ENCODE results near the gene PITPNB.

The PITPNB gene

DNA sequence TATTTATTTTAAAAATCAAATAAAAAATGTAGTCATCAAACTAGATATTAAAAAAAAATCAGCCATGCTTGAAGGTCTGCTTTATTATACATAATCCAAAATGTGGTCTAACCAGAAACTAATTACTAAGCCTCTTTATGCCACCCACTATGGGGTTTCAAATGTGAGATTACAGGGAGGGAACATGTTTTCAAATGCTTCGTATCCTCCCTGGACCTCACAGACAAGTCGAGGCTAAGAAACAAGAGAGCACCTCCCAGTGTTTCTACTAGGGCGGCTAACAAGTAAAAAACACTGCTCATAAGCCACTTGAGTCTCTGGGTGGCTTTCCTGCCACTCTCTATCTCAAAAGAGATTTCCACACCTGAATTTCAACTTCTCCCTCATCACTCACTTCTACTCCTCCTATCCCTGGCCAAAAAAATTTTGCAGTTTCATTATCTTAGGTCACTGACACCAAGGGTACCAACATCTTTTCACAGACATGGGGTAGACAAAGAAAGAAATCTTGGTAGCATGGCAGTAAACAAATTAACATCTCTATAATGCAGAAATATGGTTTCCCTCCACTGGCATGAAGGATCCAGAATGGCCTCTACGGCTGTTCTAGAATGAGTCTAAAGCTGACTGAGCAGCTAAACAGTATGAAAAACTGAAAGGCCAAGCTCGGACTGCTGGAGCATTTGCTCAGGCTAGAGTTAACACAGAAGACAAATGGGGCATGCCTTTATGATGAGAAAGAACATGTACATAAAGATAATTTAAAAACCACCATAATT lies 50.9 kb downstream of the PITPNB start:
- TF ChIP-seq CSDC2 (CRISPR knock-in tag; IDR thresholded peaks at IDR 0.05) (no peak), ZNF8 (CRISPR knock-in tag; IDR thresholded peaks at IDR 0.05) (no peak), ARNTL (CRISPR knock-in tag; IDR thresholded peaks at IDR 0.05; ENCODE audit: borderline replicate concordance, low read depth) (no peak), TCF4 (CRISPR knock-in tag; IDR thresholded peaks at IDR 0.05; ENCODE audit: borderline replicate concordance) (no peak), ISL1 (CRISPR knock-in tag; IDR thresholded peaks at IDR 0.05) (no peak), ESRRG (CRISPR knock-in tag; IDR thresholded peaks at IDR 0.05) (no peak), SNAI2 (CRISPR knock-in tag; IDR thresholded peaks at IDR 0.05) (no peak), BACH2 (CRISPR knock-in tag; IDR thresholded peaks at IDR 0.05; ENCODE audit: borderline replicate concordance) (no peak), ZNF565 (CRISPR knock-in tag; conservative IDR thresholded peaks at IDR 0.05; ENCODE audit: low read depth) (no peak), RARB (CRISPR knock-in tag; IDR thresholded peaks at IDR 0.05) (no peak), ZFP3 (CRISPR knock-in tag; IDR thresholded peaks at IDR 0.05) (no peak), ZFP30 (CRISPR knock-in tag; IDR thresholded peaks at IDR 0.05) (no peak), ZNF70 (CRISPR knock-in tag; IDR thresholded peaks at IDR 0.05) (no peak), ZC3H10 (CRISPR knock-in tag; IDR thresholded peaks at IDR 0.05) (no peak), TOX (CRISPR knock-in tag; IDR thresholded peaks at IDR 0.05; ENCODE audit: borderline replicate concordance) (no peak)
- TF ChIP-seq, protein P1, sequence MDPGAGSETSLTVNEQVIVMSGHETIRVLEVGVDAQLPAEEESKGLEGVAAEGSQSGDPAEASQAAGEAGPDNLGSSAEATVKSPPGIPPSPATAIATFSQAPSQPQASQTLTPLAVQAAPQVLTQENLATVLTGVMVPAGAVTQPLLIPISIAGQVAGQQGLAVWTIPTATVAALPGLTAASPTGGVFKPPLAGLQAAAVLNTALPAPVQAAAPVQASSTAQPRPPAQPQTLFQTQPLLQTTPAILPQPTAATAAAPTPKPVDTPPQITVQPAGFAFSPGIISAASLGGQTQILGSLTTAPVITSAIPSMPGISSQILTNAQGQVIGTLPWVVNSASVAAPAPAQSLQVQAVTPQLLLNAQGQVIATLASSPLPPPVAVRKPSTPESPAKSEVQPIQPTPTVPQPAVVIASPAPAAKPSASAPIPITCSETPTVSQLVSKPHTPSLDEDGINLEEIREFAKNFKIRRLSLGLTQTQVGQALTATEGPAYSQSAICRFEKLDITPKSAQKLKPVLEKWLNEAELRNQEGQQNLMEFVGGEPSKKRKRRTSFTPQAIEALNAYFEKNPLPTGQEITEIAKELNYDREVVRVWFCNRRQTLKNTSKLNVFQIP (CRISPR knock-in tag; IDR thresholded peaks at IDR 0.05; ENCODE audit: borderline replicate concordance, low read depth), result no peak
- TF ChIP-seq, protein P2, sequence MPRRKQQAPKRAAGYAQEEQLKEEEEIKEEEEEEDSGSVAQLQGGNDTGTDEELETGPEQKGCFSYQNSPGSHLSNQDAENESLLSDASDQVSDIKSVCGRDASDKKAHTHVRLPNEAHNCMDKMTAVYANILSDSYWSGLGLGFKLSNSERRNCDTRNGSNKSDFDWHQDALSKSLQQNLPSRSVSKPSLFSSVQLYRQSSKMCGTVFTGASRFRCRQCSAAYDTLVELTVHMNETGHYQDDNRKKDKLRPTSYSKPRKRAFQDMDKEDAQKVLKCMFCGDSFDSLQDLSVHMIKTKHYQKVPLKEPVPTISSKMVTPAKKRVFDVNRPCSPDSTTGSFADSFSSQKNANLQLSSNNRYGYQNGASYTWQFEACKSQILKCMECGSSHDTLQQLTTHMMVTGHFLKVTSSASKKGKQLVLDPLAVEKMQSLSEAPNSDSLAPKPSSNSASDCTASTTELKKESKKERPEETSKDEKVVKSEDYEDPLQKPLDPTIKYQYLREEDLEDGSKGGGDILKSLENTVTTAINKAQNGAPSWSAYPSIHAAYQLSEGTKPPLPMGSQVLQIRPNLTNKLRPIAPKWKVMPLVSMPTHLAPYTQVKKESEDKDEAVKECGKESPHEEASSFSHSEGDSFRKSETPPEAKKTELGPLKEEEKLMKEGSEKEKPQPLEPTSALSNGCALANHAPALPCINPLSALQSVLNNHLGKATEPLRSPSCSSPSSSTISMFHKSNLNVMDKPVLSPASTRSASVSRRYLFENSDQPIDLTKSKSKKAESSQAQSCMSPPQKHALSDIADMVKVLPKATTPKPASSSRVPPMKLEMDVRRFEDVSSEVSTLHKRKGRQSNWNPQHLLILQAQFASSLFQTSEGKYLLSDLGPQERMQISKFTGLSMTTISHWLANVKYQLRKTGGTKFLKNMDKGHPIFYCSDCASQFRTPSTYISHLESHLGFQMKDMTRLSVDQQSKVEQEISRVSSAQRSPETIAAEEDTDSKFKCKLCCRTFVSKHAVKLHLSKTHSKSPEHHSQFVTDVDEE (CRISPR knock-in tag; IDR thresholded peaks at IDR 0.05), result no peak
- TF ChIP-seq, protein P3, sequence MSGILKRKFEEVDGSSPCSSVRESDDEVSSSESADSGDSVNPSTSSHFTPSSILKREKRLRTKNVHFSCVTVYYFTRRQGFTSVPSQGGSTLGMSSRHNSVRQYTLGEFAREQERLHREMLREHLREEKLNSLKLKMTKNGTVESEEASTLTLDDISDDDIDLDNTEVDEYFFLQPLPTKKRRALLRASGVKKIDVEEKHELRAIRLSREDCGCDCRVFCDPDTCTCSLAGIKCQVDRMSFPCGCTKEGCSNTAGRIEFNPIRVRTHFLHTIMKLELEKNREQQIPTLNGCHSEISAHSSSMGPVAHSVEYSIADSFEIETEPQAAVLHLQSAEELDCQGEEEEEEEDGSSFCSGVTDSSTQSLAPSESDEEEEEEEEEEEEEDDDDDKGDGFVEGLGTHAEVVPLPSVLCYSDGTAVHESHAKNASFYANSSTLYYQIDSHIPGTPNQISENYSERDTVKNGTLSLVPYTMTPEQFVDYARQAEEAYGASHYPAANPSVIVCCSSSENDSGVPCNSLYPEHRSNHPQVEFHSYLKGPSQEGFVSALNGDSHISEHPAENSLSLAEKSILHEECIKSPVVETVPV (CRISPR knock-in tag; IDR thresholded peaks at IDR 0.05), result no peak
- TF ChIP-seq, protein P4, sequence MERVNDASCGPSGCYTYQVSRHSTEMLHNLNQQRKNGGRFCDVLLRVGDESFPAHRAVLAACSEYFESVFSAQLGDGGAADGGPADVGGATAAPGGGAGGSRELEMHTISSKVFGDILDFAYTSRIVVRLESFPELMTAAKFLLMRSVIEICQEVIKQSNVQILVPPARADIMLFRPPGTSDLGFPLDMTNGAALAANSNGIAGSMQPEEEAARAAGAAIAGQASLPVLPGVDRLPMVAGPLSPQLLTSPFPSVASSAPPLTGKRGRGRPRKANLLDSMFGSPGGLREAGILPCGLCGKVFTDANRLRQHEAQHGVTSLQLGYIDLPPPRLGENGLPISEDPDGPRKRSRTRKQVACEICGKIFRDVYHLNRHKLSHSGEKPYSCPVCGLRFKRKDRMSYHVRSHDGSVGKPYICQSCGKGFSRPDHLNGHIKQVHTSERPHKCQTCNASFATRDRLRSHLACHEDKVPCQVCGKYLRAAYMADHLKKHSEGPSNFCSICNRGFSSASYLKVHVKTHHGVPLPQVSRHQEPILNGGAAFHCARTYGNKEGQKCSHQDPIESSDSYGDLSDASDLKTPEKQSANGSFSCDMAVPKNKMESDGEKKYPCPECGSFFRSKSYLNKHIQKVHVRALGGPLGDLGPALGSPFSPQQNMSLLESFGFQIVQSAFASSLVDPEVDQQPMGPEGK (CRISPR knock-in tag; IDR thresholded peaks at IDR 0.05; ENCODE audit: borderline replicate concordance), result no peak
- TF ChIP-seq, protein P5, sequence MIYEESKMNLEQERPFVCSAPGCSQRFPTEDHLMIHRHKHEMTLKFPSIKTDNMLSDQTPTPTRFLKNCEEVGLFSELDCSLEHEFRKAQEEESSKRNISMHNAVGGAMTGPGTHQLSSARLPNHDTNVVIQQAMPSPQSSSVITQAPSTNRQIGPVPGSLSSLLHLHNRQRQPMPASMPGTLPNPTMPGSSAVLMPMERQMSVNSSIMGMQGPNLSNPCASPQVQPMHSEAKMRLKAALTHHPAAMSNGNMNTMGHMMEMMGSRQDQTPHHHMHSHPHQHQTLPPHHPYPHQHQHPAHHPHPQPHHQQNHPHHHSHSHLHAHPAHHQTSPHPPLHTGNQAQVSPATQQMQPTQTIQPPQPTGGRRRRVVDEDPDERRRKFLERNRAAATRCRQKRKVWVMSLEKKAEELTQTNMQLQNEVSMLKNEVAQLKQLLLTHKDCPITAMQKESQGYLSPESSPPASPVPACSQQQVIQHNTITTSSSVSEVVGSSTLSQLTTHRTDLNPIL (CRISPR knock-in tag; IDR thresholded peaks at IDR 0.05; ENCODE audit: low read depth), result no peak
- no peak for ATAC-seq

DNA sequence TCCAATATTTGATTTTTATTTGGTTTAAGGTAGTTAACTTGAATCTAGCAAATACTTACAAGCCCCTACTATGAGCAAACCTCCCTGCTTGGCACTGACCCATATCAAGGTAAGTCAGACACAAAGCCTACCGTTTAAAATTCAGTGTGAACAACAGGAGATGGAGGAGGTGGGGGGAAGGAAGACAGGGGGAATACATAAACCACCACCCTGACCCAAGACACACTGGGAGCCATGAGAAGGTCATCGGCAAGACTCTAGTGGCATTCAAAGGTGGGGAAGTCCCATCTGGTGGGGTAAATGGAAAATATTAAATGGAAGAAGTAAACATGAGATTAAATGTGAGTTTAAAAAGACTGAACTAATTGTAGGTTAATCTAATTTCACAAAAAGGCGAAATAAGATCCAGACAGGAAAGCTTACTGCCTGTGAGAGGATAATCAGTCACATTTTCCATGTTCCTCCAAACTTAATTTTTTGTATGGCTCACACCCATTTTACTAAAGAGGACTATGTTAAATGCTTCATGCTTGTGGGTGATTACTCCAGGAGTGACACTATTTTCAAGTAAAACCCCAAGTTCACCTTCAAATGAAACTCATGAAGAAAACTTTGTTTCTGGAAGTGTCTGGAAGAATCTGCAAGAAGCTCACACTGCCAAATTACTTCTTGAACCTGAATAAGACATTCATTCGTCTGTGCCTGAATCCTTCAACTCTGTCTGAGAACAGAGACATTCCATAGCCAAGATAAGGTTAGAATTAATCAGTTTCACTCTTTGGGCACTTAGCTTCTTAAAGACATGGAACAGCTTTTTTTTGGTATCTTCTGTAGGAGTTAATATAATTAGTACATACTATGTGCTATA lies 51.7 kb downstream of the PITPNB start:
- no peak; the same call in 2 of the 3 replicates for ATAC-seq
- TF ChIP-seq ZNF70 (CRISPR knock-in tag; IDR thresholded peaks at IDR 0.05), result no peak
- TF ChIP-seq TCF4 (CRISPR knock-in tag; IDR thresholded peaks at IDR 0.05; ENCODE audit: borderline replicate concordance), result no peak
- no peak for TF ChIP-seq PPARA (CRISPR knock-in tag; IDR thresholded peaks at IDR 0.05; ENCODE audit: borderline replicate concordance)
- TF ChIP-seq ESRRG (CRISPR knock-in tag; IDR thresholded peaks at IDR 0.05), result no peak
- TF ChIP-seq, protein P2 (CRISPR knock-in tag; IDR thresholded peaks at IDR 0.05), result no peak
- TF ChIP-seq SNAI2 (CRISPR knock-in tag; IDR thresholded peaks at IDR 0.05), result no peak
- no peak for TF ChIP-seq ZC3H10 (CRISPR knock-in tag; IDR thresholded peaks at IDR 0.05)
- no peak for TF ChIP-seq RARB (CRISPR knock-in tag; IDR thresholded peaks at IDR 0.05)
- TF ChIP-seq ZFP3 (CRISPR knock-in tag; IDR thresholded peaks at IDR 0.05), result no peak
- TF ChIP-seq ZFP30 (CRISPR knock-in tag; IDR thresholded peaks at IDR 0.05), result no peak
- no peak for TF ChIP-seq TOX (CRISPR knock-in tag; IDR thresholded peaks at IDR 0.05; ENCODE audit: borderline replicate concordance)
- TF ChIP-seq, protein P4 (CRISPR knock-in tag; IDR thresholded peaks at IDR 0.05; ENCODE audit: borderline replicate concordance), result no peak
